ENCODE measurements around the gene SDHB. TPM values are rescaled to one million over a fixed set of nuclear protein-coding genes. Genes with fewer than 3 reads are reported as not detected.

Gene SDHB
- total and polyA plus RNA-seq, 2 of the 8 experiments (the other 6 are each of a cell fraction or from before 2014, with no cell fraction given): 84.0 to 98.7 TPM

DNA sequence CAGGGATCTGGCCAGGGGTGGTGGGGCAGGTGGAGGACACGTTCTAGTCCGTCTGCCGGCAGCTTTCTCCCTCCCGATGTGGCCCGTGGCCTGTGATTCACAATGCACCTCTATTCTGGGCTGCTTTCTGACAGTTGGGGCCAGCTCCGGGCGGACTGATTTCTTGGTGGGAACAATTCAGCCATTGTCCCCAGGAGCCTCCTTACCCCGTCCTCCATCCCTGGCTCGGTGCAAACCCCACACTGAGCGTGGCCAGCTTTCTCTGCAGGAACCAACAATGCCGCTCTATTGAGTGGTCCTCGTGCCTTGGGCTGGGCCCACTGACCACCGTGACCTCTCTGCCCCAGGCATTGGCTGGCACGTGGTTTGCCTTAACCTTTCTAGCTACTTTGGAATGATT lies 35.7 kb upstream of the SDHB start:
- ChIA-PET CTCF (ENCODE audit: partially characterized antibody) (interaction anchor here (1.2 to 1.3 kb wide), 3 partner anchors 12 to 36 kb away, joined by 3 to 5 read pairs (median 5); no protein-coding TSS in a partner anchor), POLR2A (ENCODE audit: partially characterized antibody) (interaction anchor here (0.9 kb wide), 1 partner anchor 150 kb away, joined by 3 read pairs; no protein-coding TSS in a partner anchor)
- Histone ChIP-seq H2BK20ac (ENCODE audit: low read length) (no peak overlapping the region), H3K23ac (ENCODE audit: insufficient read length) (no peak overlapping the region), H3K9me3 (ENCODE audit: insufficient read depth in 2 of 2, low read depth in 1 of 2, low read length in 1 of 2) (no peaks in the 10 kb centered on the region), H4K20me1 (replicated peaks in 1 of 2; ENCODE audit: control insufficient read depth in 1 of 2, insufficient read depth in 2 of 2, low read length in 2 of 2) (peaks cover 0 to 1% of the 10 kb centered on the region in 2 experiments), H4K91ac (replicated peaks; ENCODE audit: insufficient read length, low read length) (no peak overlapping the region), H3K27me3 (replicated peaks in 1 of 4; ENCODE audit: control insufficient read depth in 3 of 4, extremely low read depth in 1 of 4, insufficient read depth in 3 of 4, low read length in 3 of 4) (no peaks in the 10 kb centered on the region), H4K5ac (ENCODE audit: insufficient read length, low read depth, low read length) (no peak overlapping the region), H3K4ac (replicated peaks; ENCODE audit: insufficient read length, low read depth, low read length) (no peak overlapping the region), H3K9ac (replicated peaks in 1 of 4; ENCODE audit: extremely low read depth in 1 of 4, low read depth in 3 of 4, low read length in 3 of 4) (no peak overlapping the region), H3K4me1 (replicated peaks in 1 of 4; ENCODE audit: control insufficient read depth in 3 of 4, insufficient read depth in 4 of 4, low read length in 3 of 4) (no peaks in the 10 kb centered on the region), H3K56ac (replicated peaks; ENCODE audit: insufficient read length, low read depth, low read length) (no peak overlapping the region), H3K23me2 (ENCODE audit: low read depth, low read length) (no peaks in the 10 kb centered on the region), H2BK12ac (ENCODE audit: low read depth, low read length) (no peak overlapping the region), H2BK5ac (ENCODE audit: low read depth, low read length) (no peak overlapping the region), H3K18ac (ENCODE audit: extremely low read depth, low read length) (no peak overlapping the region), H4K8ac (ENCODE audit: extremely low read depth, insufficient read depth, low read length) (peak overlapping the region; percentile 81; the same call in 1 of the 2 replicates), H3K79me2 (ENCODE audit: control insufficient read depth in 1 of 2, insufficient read depth in 2 of 2, low read length in 2 of 2) (no peaks in the 10 kb centered on the region), H2BK120ac (replicated peaks; ENCODE audit: low read depth, low read length) (no peak overlapping the region), H3K36me3 (ENCODE audit: control insufficient read depth in 2 of 4, insufficient read depth in 4 of 4, low read length in 3 of 4) (no peaks in the 10 kb centered on the region), H3K79me1 (ENCODE audit: low read depth, low read length) (no peaks in the 10 kb centered on the region), H3K27ac (ENCODE audit: low read depth, low read length) (no peak overlapping the region), H2AK5ac (ENCODE audit: low read depth, low read length) (no peak overlapping the region), H2AFZ (ENCODE audit: low read length) (no peak overlapping the region), H2BK15ac (ENCODE audit: low read length) (no peak overlapping the region), H3K4me3 (ENCODE audit: extremely low read depth in 1 of 4, insufficient read depth in 2 of 4, low read depth in 3 of 4, low read length in 4 of 4) (no peak overlapping the region), H3K4me2 (ENCODE audit: insufficient read depth in 1 of 2, low read depth in 2 of 2, low read length in 2 of 2) (no peak overlapping the region), H3K14ac (ENCODE audit: insufficient read length) (no peak overlapping the region)
- 90% methylated on average over 14 of the region's 14 CpGs; no CpG with 5 or more reads in 1 of the 2 experiments for WGBS, 2 experiments (ENCODE audit: extremely low coverage in 1 of 2, insufficient coverage in 1 of 2, insufficient read length in 1 of 2, insufficient replicate concordance in 2 of 2, low coverage in 1 of 2, low lambda C conversion rate in 2 of 2, missing lambda C conversion rate in 1 of 2)
- DNase-seq (ENCODE audit: low read depth in 1 of 2, low spot score in 2 of 2): no peak
- no peak for FAIRE-seq
- TF ChIP-seq SIRT6 (IDR thresholded peaks at IDR 0.05; ENCODE audit: low read length) (no peak), HDAC2 (IDR thresholded peaks at IDR 0.05; ENCODE audit: borderline replicate concordance in 1 of 2, low read depth in 2 of 2, low read length in 2 of 2) (no peak), RAD21 (IDR thresholded peaks at IDR 0.05 in 1 of 2, conservative IDR thresholded peaks at IDR 0.05 in 1 of 2; ENCODE audit: low read depth in 2 of 2, low read length in 2 of 2) (no peak), CBX8 (IDR thresholded peaks at IDR 0.05; ENCODE audit: borderline replicate concordance, low read depth, low read length) (no peak), POLR2A (IDR thresholded peaks at IDR 0.05; ENCODE audit: control extremely low read depth in 1 of 2, low read depth in 2 of 2, low read length in 2 of 2) (no peak), NANOG (IDR thresholded peaks at IDR 0.05; ENCODE audit: insufficient read depth, low read depth, low read length, poor library complexity, severe bottlenecking) (no peak), RXRA (IDR thresholded peaks at IDR 0.05; ENCODE audit: insufficient read depth, low read depth, low read length) (no peak), YY1 (IDR thresholded peaks at IDR 0.05; ENCODE audit: low read depth, low read length) (no peak), ZNF274 (IDR thresholded peaks at IDR 0.05; ENCODE audit: borderline replicate concordance, extremely low read depth, low read length) (no peak), TAF7 (optimal IDR thresholded peaks at IDR 0.05; ENCODE audit: borderline replicate concordance, low read depth, low read length) (no peak)
